Osteocyte (in vitro differentiated cells): ENCODE results near the gene TRMT1. TPM values are rescaled to one million over a fixed set of nuclear protein-coding genes. Genes with fewer than 3 reads are reported as not detected.

Experiments
- DNase-seq: peaks from one replicate; pipeline ENCODE4 v3.0.0; 2021; ENCODE audit warnings: mixed read lengths; ENCODE audit not compliant: unreplicated experiment; ENCODE audit errors: extremely low spot score
- H3K27ac Mint-ChIP-seq: one replicate; pipeline ENCODE4 v1.8.0; 2021; ENCODE audit warnings: mild to moderate bottlenecking, mixed read lengths; ENCODE audit not compliant: unreplicated experiment
- H3K27me3 Mint-ChIP-seq: one replicate; pipeline ENCODE4 v1.8.0; 2021; ENCODE audit warnings: mixed read lengths; ENCODE audit not compliant: unreplicated experiment
- H3K36me3 Mint-ChIP-seq: one replicate; pipeline ENCODE4 v1.8.0; 2021; ENCODE audit warnings: mixed read lengths; ENCODE audit not compliant: unreplicated experiment
- H3K4me1 Mint-ChIP-seq: one replicate; pipeline ENCODE4 v1.8.0; 2021; ENCODE audit warnings: mixed read lengths; ENCODE audit not compliant: unreplicated experiment
- H3K4me3 Mint-ChIP-seq: one replicate; pipeline ENCODE4 v1.8.0; 2021; ENCODE audit warnings: mild to moderate bottlenecking, moderate library complexity, mixed read lengths; ENCODE audit not compliant: unreplicated experiment
- H3K9me3 Mint-ChIP-seq: one replicate; pipeline ENCODE4 v1.8.0; 2021; ENCODE audit warnings: mixed read lengths; ENCODE audit not compliant: unreplicated experiment
- total RNA-seq: library from RNA; stranded (reverse); gene quantifications from 2 replicates; pipeline ENCODE4 v1.2.1, GENCODE V29; 2021
- TF ChIP-seq, protein P1 (sequence below): fragments of 200-600 bp; sonication (generic); IDR thresholded peaks from 2 replicates; pipeline ENCODE4 v1.5.0; 2021; ENCODE audit warnings: antibody characterized with exemption, mild to moderate bottlenecking, moderate library complexity

TRMT1 gene
- total RNA-seq, 1 donor from 2014 or later = 43.1 TPM

DNA sequence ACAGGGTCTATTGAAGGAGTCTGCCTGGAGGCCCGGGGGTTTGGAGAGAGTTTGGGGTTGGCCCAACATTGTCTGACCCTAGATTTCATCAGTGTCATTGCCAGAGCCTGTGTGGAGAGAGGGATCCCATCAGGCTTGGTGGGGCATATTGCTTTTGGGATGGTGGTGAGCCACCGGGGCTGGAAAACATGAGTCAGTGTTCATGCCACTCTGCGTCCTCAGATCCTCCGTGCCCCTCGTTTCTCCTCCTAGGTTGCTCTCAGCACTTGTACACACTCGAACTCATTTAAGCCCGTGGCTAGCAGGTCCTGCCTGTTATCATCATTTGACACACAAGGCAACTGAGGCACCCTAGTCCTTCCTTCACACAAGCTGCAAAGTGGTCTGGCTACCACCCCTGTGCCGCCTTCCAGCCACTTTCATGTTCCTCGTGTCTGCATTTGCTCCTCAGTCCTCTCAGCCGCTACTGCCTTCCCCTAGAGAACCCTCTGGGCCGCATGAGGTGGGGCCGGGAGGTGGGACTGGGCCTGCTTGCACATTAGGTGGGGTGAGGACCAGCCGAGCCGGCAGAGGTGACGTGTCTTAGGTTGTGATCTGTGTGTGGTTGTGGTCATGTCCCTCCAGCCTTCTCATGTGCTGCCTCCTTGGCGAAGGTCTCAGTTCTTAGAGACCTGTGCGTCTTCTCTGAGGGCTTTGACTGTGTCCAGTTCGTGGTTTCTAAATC is 5.2 kb upstream of the TRMT1 start:
- no peak for DNase-seq
- H3K4me3 Mint-ChIP-seq = peak overlapping the region; percentile 55
- H3K36me3 Mint-ChIP-seq = no peaks in the 10 kb centered on the region
- TF ChIP-seq, protein P1, sequence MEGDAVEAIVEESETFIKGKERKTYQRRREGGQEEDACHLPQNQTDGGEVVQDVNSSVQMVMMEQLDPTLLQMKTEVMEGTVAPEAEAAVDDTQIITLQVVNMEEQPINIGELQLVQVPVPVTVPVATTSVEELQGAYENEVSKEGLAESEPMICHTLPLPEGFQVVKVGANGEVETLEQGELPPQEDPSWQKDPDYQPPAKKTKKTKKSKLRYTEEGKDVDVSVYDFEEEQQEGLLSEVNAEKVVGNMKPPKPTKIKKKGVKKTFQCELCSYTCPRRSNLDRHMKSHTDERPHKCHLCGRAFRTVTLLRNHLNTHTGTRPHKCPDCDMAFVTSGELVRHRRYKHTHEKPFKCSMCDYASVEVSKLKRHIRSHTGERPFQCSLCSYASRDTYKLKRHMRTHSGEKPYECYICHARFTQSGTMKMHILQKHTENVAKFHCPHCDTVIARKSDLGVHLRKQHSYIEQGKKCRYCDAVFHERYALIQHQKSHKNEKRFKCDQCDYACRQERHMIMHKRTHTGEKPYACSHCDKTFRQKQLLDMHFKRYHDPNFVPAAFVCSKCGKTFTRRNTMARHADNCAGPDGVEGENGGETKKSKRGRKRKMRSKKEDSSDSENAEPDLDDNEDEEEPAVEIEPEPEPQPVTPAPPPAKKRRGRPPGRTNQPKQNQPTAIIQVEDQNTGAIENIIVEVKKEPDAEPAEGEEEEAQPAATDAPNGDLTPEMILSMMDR = no peak
- peaks cover 44% of the 10 kb centered on the region for H3K4me1 Mint-ChIP-seq
- no peaks in the 10 kb centered on the region for H3K9me3 Mint-ChIP-seq
- no peaks in the 10 kb centered on the region for H3K27me3 Mint-ChIP-seq
- H3K27ac Mint-ChIP-seq = peak overlapping the region; percentile 89

DNA sequence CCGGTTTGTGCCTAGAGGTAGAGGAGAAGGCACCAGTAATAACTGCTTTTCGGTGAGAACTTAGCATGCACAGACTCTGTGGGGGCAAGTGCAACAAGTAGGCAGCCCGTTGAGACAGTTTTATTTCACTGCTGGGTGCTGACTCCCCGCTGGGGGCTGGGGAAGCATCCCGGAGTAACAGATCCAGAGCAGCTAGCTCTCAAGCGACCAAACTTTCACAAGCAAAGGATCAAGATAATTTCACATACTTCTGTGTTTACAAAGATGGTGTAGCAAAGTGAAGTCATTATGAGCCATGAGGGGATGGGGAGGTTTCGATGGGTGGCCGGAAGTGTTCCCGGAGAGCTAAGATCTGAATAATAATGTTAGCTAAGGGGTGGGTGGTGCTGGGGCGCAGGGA is 4.3 kb upstream of the TRMT1 start:
- TF ChIP-seq, protein P1 = no peak
- peaks cover 51% of the 10 kb centered on the region for H3K4me1 Mint-ChIP-seq
- no peaks in the 10 kb centered on the region for H3K36me3 Mint-ChIP-seq

GRCh38 chr19:13120031-13120430 is 3.5 kb upstream of the TRMT1 start:
- H3K4me3 Mint-ChIP-seq = peak overlapping the region; percentile 77
- DNase-seq = no peak
- TF ChIP-seq, protein P1 = no peak
- no peaks in the 10 kb centered on the region for H3K27me3 Mint-ChIP-seq
- peak overlapping the region; percentile 89 for H3K27ac Mint-ChIP-seq
- H3K9me3 Mint-ChIP-seq = no peaks in the 10 kb centered on the region
- no peaks in the 10 kb centered on the region for H3K36me3 Mint-ChIP-seq
- peaks cover 56% of the 10 kb centered on the region for H3K4me1 Mint-ChIP-seq

More for the DNA sequence above, 4.3 kb upstream of the TRMT1 start:
- no peaks in the 10 kb centered on the region for H3K9me3 Mint-ChIP-seq
- no peaks in the 10 kb centered on the region for H3K27me3 Mint-ChIP-seq
- H3K4me3 Mint-ChIP-seq = peak overlapping the region; percentile 55
- H3K27ac Mint-ChIP-seq = peak overlapping the region; percentile 89
- no peak for DNase-seq

DNA sequence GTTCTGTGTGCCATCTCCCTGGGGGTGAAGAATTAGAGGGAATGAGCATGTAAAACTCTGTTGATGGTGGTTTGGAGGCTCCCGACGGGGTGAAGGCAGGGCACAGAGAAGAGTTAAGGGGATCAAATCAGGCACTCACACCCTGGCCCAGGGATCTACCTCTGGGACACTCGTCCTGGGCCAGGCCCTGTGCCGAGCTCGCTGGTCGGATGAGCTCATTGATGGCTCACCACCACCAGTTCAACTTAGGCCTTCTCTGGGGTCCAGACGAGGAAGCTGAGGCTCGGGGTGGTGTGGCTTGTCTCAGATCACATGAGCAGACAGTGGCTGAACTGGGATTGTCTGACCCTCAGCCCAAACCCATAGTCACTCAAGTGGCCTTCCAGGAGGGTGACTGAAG is 3.1 kb upstream of the TRMT1 start:
- H3K27ac Mint-ChIP-seq = peak overlapping the region; percentile 89
- no peaks in the 10 kb centered on the region for H3K9me3 Mint-ChIP-seq
- peaks cover 56% of the 10 kb centered on the region for H3K4me1 Mint-ChIP-seq

More for the DNA sequence above, 3.1 kb upstream of the TRMT1 start:
- DNase-seq = no peak
- TF ChIP-seq, protein P1 = no peak
- H3K27me3 Mint-ChIP-seq = no peaks in the 10 kb centered on the region
- no peaks in the 10 kb centered on the region for H3K36me3 Mint-ChIP-seq
- H3K4me3 Mint-ChIP-seq = peak overlapping the region; percentile 77
